Skeletal muscle satellite cell (primary cell): ENCODE measurements around the gene SPATA21.

Source experiments
- H3K27me3 ChIP-seq: 2 replicates; pipeline ENCODE4 v1.7.0; 2013; ENCODE audit warnings: low read length; ENCODE audit not compliant: control insufficient read depth, insufficient read depth
- H3K36me3 ChIP-seq: 2 replicates; pipeline ENCODE4 v1.7.0; 2013; ENCODE audit warnings: mild to moderate bottlenecking, control low read depth, low read length; ENCODE audit not compliant: insufficient read depth
- H3K4me1 ChIP-seq: 2 replicates; pipeline ENCODE4 v1.7.0; 2013; ENCODE audit warnings: low read length; ENCODE audit not compliant: control insufficient read depth, insufficient read depth
- H3K4me2 ChIP-seq: 2 replicates; pipeline ENCODE4 v1.7.0; 2013; ENCODE audit warnings: mild to moderate bottlenecking, low read length
- H3K4me3 ChIP-seq: 2 replicates; pipeline ENCODE4 v1.7.0; 2013; ENCODE audit warnings: low read length
- H3K9ac ChIP-seq: 2 replicates; pipeline ENCODE4 v1.7.0; 2013; ENCODE audit warnings: mild to moderate bottlenecking, low read depth, low read length, moderate library complexity
- H3K9me3 ChIP-seq: replicated peaks from 2 replicates; pipeline ENCODE4 v1.7.0; 2013; ENCODE audit warnings: mild to moderate bottlenecking, control low read depth, low read length

The SPATA21 gene

GRCh38 chr1:16438516-16438915, 1.3 kb upstream of the SPATA21 start:
- H3K4me1 ChIP-seq = peaks cover 14% of the 10 kb centered on the region
- no peaks in the 10 kb centered on the region for H3K9me3 ChIP-seq
- no peaks in the 10 kb centered on the region for H3K27me3 ChIP-seq
- H3K9ac ChIP-seq = no peak overlapping the region
- no peak overlapping the region for H3K4me2 ChIP-seq
- H3K36me3 ChIP-seq = peaks cover 18% of the 10 kb centered on the region
- H3K4me3 ChIP-seq = no peak overlapping the region

GRCh38 chr1:16434501-16434900, 2.7 kb downstream of the SPATA21 start:
- Histone ChIP-seq H3K9me3 (no peaks in the 10 kb centered on the region), H3K36me3 (no peaks in the 10 kb centered on the region), H3K4me1 (no peaks in the 10 kb centered on the region), H3K4me2 (no peak overlapping the region), H3K27me3 (no peaks in the 10 kb centered on the region), H3K9ac (no peak overlapping the region), H3K4me3 (no peak overlapping the region)

- H3K9ac ChIP-seq = no peak overlapping the region
- H3K9me3 ChIP-seq = no peaks in the 10 kb centered on the region
- H3K27me3 ChIP-seq = no peaks in the 10 kb centered on the region
- H3K4me2 ChIP-seq = no peak overlapping the region
- no peak overlapping the region for H3K4me3 ChIP-seq
- no peaks in the 10 kb centered on the region for H3K36me3 ChIP-seq
- H3K4me1 ChIP-seq = no peaks in the 10 kb centered on the region
Observed at GRCh38 chr1:16434007-16434406, 3.2 kb downstream of the SPATA21 start.

- Histone ChIP-seq H3K36me3 (no peaks in the 10 kb centered on the region), H3K27me3 (no peaks in the 10 kb centered on the region), H3K9me3 (no peaks in the 10 kb centered on the region), H3K4me3 (no peak overlapping the region), H3K4me1 (no peaks in the 10 kb centered on the region), H3K9ac (no peak overlapping the region), H3K4me2 (no peak overlapping the region)
Observed at GRCh38 chr1:16433030-16433429, 4.2 kb downstream of the SPATA21 start.

GRCh38 chr1:16430606-16431005, 6.6 kb downstream of the SPATA21 start:
- H3K27me3 ChIP-seq = no peaks in the 10 kb centered on the region
- no peaks in the 10 kb centered on the region for H3K36me3 ChIP-seq
- H3K4me2 ChIP-seq = no peak overlapping the region
- H3K9me3 ChIP-seq = no peaks in the 10 kb centered on the region
- no peak overlapping the region for H3K9ac ChIP-seq
- no peak overlapping the region for H3K4me3 ChIP-seq
- H3K4me1 ChIP-seq = no peaks in the 10 kb centered on the region

- Histone ChIP-seq H3K4me1 (no peaks in the 10 kb centered on the region), H3K27me3 (peaks cover 15% of the 10 kb centered on the region), H3K4me2 (no peak overlapping the region), H3K9me3 (no peaks in the 10 kb centered on the region), H3K4me3 (no peak overlapping the region), H3K36me3 (no peaks in the 10 kb centered on the region), H3K9ac (no peak overlapping the region)
Observed at GRCh38 chr1:16425125-16426025, 11.8 kb downstream of the SPATA21 start.

- no peaks in the 10 kb centered on the region for H3K9me3 ChIP-seq
- H3K4me1 ChIP-seq = no peaks in the 10 kb centered on the region
- H3K4me2 ChIP-seq = no peak overlapping the region
- no peak overlapping the region for H3K4me3 ChIP-seq
- no peak overlapping the region for H3K9ac ChIP-seq
- H3K27me3 ChIP-seq = peaks cover 21% of the 10 kb centered on the region
- H3K36me3 ChIP-seq = no peaks in the 10 kb centered on the region
Observed at GRCh38 chr1:16422041-16422440, 15.2 kb downstream of the SPATA21 start.

- no peaks in the 10 kb centered on the region for H3K4me1 ChIP-seq
- no peak overlapping the region for H3K9ac ChIP-seq
- no peaks in the 10 kb centered on the region for H3K36me3 ChIP-seq
- H3K4me2 ChIP-seq = no peak overlapping the region
- peaks cover 21% of the 10 kb centered on the region for H3K27me3 ChIP-seq
- H3K9me3 ChIP-seq = no peaks in the 10 kb centered on the region
- no peak overlapping the region for H3K4me3 ChIP-seq
Observed at GRCh38 chr1:16421201-16421600, 16.0 kb downstream of the SPATA21 start.

GRCh38 chr1:16420424-16421118, 16.7 kb downstream of the SPATA21 start:
- Histone ChIP-seq H3K9me3 (no peaks in the 10 kb centered on the region), H3K4me2 (no peak overlapping the region), H3K36me3 (no peaks in the 10 kb centered on the region), H3K4me1 (no peaks in the 10 kb centered on the region), H3K27me3 (peaks cover 21% of the 10 kb centered on the region), H3K4me3 (no peak overlapping the region), H3K9ac (no peak overlapping the region)

- Histone ChIP-seq H3K4me1 (no peaks in the 10 kb centered on the region), H3K27me3 (peaks cover 21% of the 10 kb centered on the region), H3K4me2 (no peak overlapping the region), H3K9me3 (no peaks in the 10 kb centered on the region), H3K9ac (no peak overlapping the region), H3K4me3 (no peak overlapping the region), H3K36me3 (no peaks in the 10 kb centered on the region)
Observed at GRCh38 chr1:16418823-16419425, 18.3 kb downstream of the SPATA21 start.

- H3K36me3 ChIP-seq = no peaks in the 10 kb centered on the region
- no peaks in the 10 kb centered on the region for H3K4me1 ChIP-seq
- no peak overlapping the region for H3K4me2 ChIP-seq
- peaks cover 3% of the 10 kb centered on the region for H3K27me3 ChIP-seq
- H3K9ac ChIP-seq = no peak overlapping the region
- no peaks in the 10 kb centered on the region for H3K9me3 ChIP-seq
- H3K4me3 ChIP-seq = no peak overlapping the region
Observed at GRCh38 chr1:16413191-16413590, 24.0 kb downstream of the SPATA21 start.
